HepG2 (cell line): ENCODE results near the gene RGS19. TPM values are rescaled to one million over a fixed set of nuclear protein-coding genes. Genes with fewer than 3 reads are reported as not detected.

Source experiments
- ARNT2 ChIP-seq: sonication (generic); formaldehyde crosslinking; IDR thresholded peaks from 2 replicates; pipeline ENCODE4 v1.8.0; 2022; ENCODE audit warnings: mild to moderate bottlenecking, low read depth, missing genetic modification reagents, moderate library complexity
- CBX5 ChIP-seq: sonication (generic); formaldehyde crosslinking; IDR thresholded peaks from 2 replicates; pipeline ENCODE4 v1.4.0; 2020; ENCODE audit warnings: missing genetic modification reagents, borderline replicate concordance
- CREBL2 ChIP-seq: sonication (generic); formaldehyde crosslinking; IDR thresholded peaks from 2 replicates; pipeline ENCODE4 v1.8.1; 2023; ENCODE audit warnings: missing genetic modification reagents, mild to moderate bottlenecking, borderline replicate concordance
- HIC2 ChIP-seq: sonication (generic); formaldehyde crosslinking; IDR thresholded peaks from 2 replicates; pipeline ENCODE4 v1.9.0; 2022; ENCODE audit warnings: low read depth, missing genetic modification reagents
- HMGXB3 ChIP-seq: sonication (generic); formaldehyde crosslinking; IDR thresholded peaks from 2 replicates; pipeline ENCODE4 v1.4.0; 2020; ENCODE audit warnings: missing genetic modification reagents, borderline replicate concordance
- MED13 ChIP-seq: sonication (generic); formaldehyde crosslinking; IDR thresholded peaks from 2 replicates; pipeline ENCODE4 v1.5.0; 2020; ENCODE audit warnings: missing genetic modification reagents
- MEF2D ChIP-seq: sonication (generic); formaldehyde crosslinking; IDR thresholded peaks from 2 replicates; pipeline ENCODE4 v1.5.1; 2020; ENCODE audit warnings: mild to moderate bottlenecking, missing genetic modification reagents
- SKI ChIP-seq: fragments of 450-650 bp; IDR thresholded peaks from one replicate; pipeline ENCODE4 v1.6.1; 2018; ENCODE audit warnings: mild to moderate bottlenecking; ENCODE audit not compliant: partially characterized antibody
- SMYD3 ChIP-seq: sonication (generic); formaldehyde crosslinking; IDR thresholded peaks from 2 replicates; pipeline ENCODE4 v1.8.1; 2023; ENCODE audit warnings: mild to moderate bottlenecking, missing genetic modification reagents
- SRY ChIP-seq: sonication (generic); formaldehyde crosslinking; IDR thresholded peaks from 2 replicates; pipeline ENCODE4 v1.8.0; 2022; ENCODE audit warnings: mild to moderate bottlenecking, missing genetic modification reagents
- TBP ChIP-seq: sonication (generic); formaldehyde crosslinking; IDR thresholded peaks from 2 replicates; pipeline ENCODE4 v1.5.0; 2020; ENCODE audit warnings: missing genetic modification reagents
- TMF1 ChIP-seq: sonication (generic); formaldehyde crosslinking; IDR thresholded peaks from 2 replicates; pipeline ENCODE4 v1.8.1; 2022; ENCODE audit warnings: low read depth, missing genetic modification reagents
- XBP1 ChIP-seq: sonication (generic); formaldehyde crosslinking; IDR thresholded peaks from 2 replicates; pipeline ENCODE4 v1.5.0; 2020; ENCODE audit warnings: missing genetic modification reagents
- ZBTB43 ChIP-seq: sonication (generic); formaldehyde crosslinking; conservative IDR thresholded peaks from 2 replicates; pipeline ENCODE4 v1.4.0; 2020; ENCODE audit warnings: missing genetic modification reagents
- ZMYM4 ChIP-seq: sonication (generic); formaldehyde crosslinking; IDR thresholded peaks from 2 replicates; pipeline ENCODE4 v1.8.1; 2023; ENCODE audit warnings: mild to moderate bottlenecking, missing genetic modification reagents
- ZNF44 ChIP-seq: sonication (generic); formaldehyde crosslinking; IDR thresholded peaks from 2 replicates; pipeline ENCODE4 v1.5.1; 2020; ENCODE audit warnings: mild to moderate bottlenecking, missing genetic modification reagents
- ZNF501 ChIP-seq: sonication (generic); formaldehyde crosslinking; IDR thresholded peaks from 2 replicates; pipeline ENCODE4 v1.5.1; 2020; ENCODE audit warnings: mild to moderate bottlenecking, moderate library complexity, missing genetic modification reagents
- ZNF703 ChIP-seq: sonication (generic); formaldehyde crosslinking; IDR thresholded peaks from 2 replicates; pipeline ENCODE4 v1.5.1; 2020; ENCODE audit warnings: missing genetic modification reagents, mild to moderate bottlenecking, moderate library complexity, borderline replicate concordance
- ZNF710 ChIP-seq: sonication (generic); formaldehyde crosslinking; IDR thresholded peaks from 2 replicates; pipeline ENCODE4 v1.5.0; 2020; ENCODE audit warnings: mild to moderate bottlenecking, missing genetic modification reagents, borderline replicate concordance
- polyA plus RNA-seq, 8 experiments: library from polyadenylated mRNA; depleted of rRNA in 3 of 8; stranded (reverse) in 7 of 8; unstranded in 1 of 8; fragments of >200 nt; fragmentation: Illumina TruSeq in 4 of 8; extraction: Trizol in 4 of 8; gene quantifications; 2 replicates each; pipeline versions ENCODE4 v1.2.1 to v1.2.3, GENCODE V29; 2011 to 2016; ENCODE audit warnings: low read depth in 4 of 8, missing spikeins in 1 of 8, mixed read lengths in 1 of 8; ENCODE audit not compliant: insufficient read depth in 1 of 8
- total RNA-seq, 5 experiments: library from RNA; depleted of rRNA; stranded (reverse); fragments of >200 nt; fragmentation: Illumina TruSeq; extraction: Trizol; gene quantifications; 2 replicates each; pipeline ENCODE4 v1.2.3, GENCODE V29; 2016; ENCODE audit warnings: low read depth in 1 of 5

Gene RGS19
- total and polyA plus RNA-seq, 2 of the 13 experiments (the other 11 are each of a cell fraction or from before 2014, with no cell fraction given) = 10.7 to 11.9 TPM

- TF ChIP-seq SRY (CRISPR knock-in tag) (peak; percentile 98), ZMYM4 (peak; percentile 52; the same call in 1 of the 2 replicates), MEF2D (peak; percentile 82), CREBL2 (peak; percentile 85; the same call in 1 of the 2 replicates), ZNF44 (CRISPR knock-in tag) (peak; percentile 98), ARNT2 (CRISPR knock-in tag) (peak; percentile 88), MED13 (CRISPR knock-in tag) (0 out of 2 replicates have a peak, but pooled peaks have one; percentile 32), TBP (CRISPR knock-in tag) (peak; percentile 100), CBX5 (CRISPR knock-in tag) (peak; percentile 90; the same call in 1 of the 2 replicates), ZNF501 (CRISPR knock-in tag) (peak; percentile 98), XBP1 (0 out of 2 replicates have a peak, but pooled peaks have one; percentile 6), ZBTB43 (CRISPR knock-in tag) (peak; percentile 61; the same call in 1 of the 2 replicates), SMYD3 (CRISPR knock-in tag) (no peak), ZNF710 (CRISPR knock-in tag) (no peak), HMGXB3 (CRISPR knock-in tag) (peak; percentile 87), SKI (no peak), TMF1 (CRISPR knock-in tag) (peak; percentile 36), ZNF703 (CRISPR knock-in tag) (peak; percentile 94), HIC2 (CRISPR knock-in tag) (peak; percentile 53; the same call in 1 of the 2 replicates)
Measured at GRCh38 chr20:64062596-64063388, 16.5 kb downstream of the RGS19 start, which contains the start of gene TCEA2 (continued).
